IMR-90 (cell line): ENCODE data around the gene ADGRA3. TPM values are rescaled to one million over a fixed set of nuclear protein-coding genes. Genes with fewer than 3 reads are reported as not detected.
A peak's percentile ranks its signal among the peaks of the same experiment; 100 is the strongest.

Experiments used
- ATAC-seq: fragments of 200-7000 bp; cut with Tn5 transposase; 2 replicates; pipeline ENCODE4 v1.9.1; 2020; ENCODE audit warnings: low read depth, mild to moderate bottlenecking, moderate library complexity
- Bru-seq: library from RNA; stranded (reverse); fragments of 400-500 nt; gene quantifications from one replicate; lab custom pipeline; 2021; lab: Mats Ljungman, UMichigan
- BruChase-seq, 2 experiments: library from RNA; stranded (reverse); fragments of 400-500 nt; gene quantifications; one replicate each; lab custom pipeline; 2021; lab: Mats Ljungman, UMichigan
- BruUV-seq: library from RNA; stranded (reverse); fragments of 400-500 nt; replicated peaks from 2 replicates; lab custom pipeline; 2021; lab: Mats Ljungman, UMichigan
- CTCF ChIA-PET: fragments of 300-600 bp; formaldehyde crosslinking; extraction: SDS; loops from one replicate; lab custom pipeline; 2021; ENCODE audit warnings: antibody characterized with exemption; lab: Yijun Ruan, JAX
- POLR2A ChIA-PET: fragments of 300-600 bp; sonication (Branson Sonifier 250); formaldehyde crosslinking; loops from one replicate; lab custom pipeline; 2022; ENCODE audit warnings: antibody characterized with exemption; ENCODE audit not compliant: unreplicated experiment; lab: Charles Lee
- DNase-seq: peaks from one replicate; pipeline ENCODE4 v3.0.0; 2013
- H2AFZ ChIP-seq: replicated peaks from 2 replicates; pipeline ENCODE3; 2013; ENCODE audit warnings: low read length, mild to moderate bottlenecking; ENCODE audit not compliant: poor library complexity
- H2AK5ac ChIP-seq: 2 replicates; pipeline ENCODE4 v1.6.1; 2013; ENCODE audit warnings: low read depth, low read length, inconsistent platforms
- H2AK9ac ChIP-seq: replicated peaks from 2 replicates; pipeline ENCODE3; 2013; ENCODE audit warnings: mild to moderate bottlenecking, low read depth, low read length, moderate library complexity; ENCODE audit not compliant: poor library complexity
- H2BK120ac ChIP-seq: 2 replicates; pipeline ENCODE4 v1.6.1; 2013; ENCODE audit warnings: low read depth, low read length, inconsistent platforms
- H2BK15ac ChIP-seq: 3 replicates; pipeline ENCODE4 v1.6.1; 2013; ENCODE audit warnings: low read depth, low read length, inconsistent platforms
- H2BK20ac ChIP-seq: 2 replicates; pipeline ENCODE4 v1.6.1; 2013; ENCODE audit warnings: low read depth, mild to moderate bottlenecking, inconsistent platforms, low read length, moderate library complexity
- H2BK5ac ChIP-seq: 2 replicates; pipeline ENCODE4 v1.6.1; 2013; ENCODE audit warnings: mild to moderate bottlenecking, low read depth, low read length, inconsistent platforms; ENCODE audit not compliant: poor library complexity, severe bottlenecking
- H3K14ac ChIP-seq: replicated peaks from 2 replicates; pipeline ENCODE4 v1.6.1; 2013; ENCODE audit warnings: low read depth, low read length, inconsistent platforms
- H3K18ac ChIP-seq: 2 replicates; pipeline ENCODE4 v1.6.1; 2013; ENCODE audit warnings: low read depth, low read length, control low read depth
- H3K23ac ChIP-seq: 2 replicates; pipeline ENCODE4 v1.6.1; 2013; ENCODE audit warnings: low read depth, low read length, inconsistent platforms
- H3K27ac ChIP-seq: 2 replicates; pipeline ENCODE4 v1.5.1; 2013; ENCODE audit warnings: mild to moderate bottlenecking, control low read depth, low read length; ENCODE audit not compliant: insufficient read depth
- H3K27me3 ChIP-seq: 2 replicates; pipeline ENCODE4 v1.6.1; 2013; ENCODE audit warnings: low read length; ENCODE audit not compliant: control insufficient read depth, insufficient read depth
- H3K36me3 ChIP-seq: 2 replicates; pipeline ENCODE4 v1.6.1; 2013; ENCODE audit warnings: low read length, mixed read lengths; ENCODE audit not compliant: control insufficient read depth, insufficient read depth
- H3K4ac ChIP-seq: 2 replicates; pipeline ENCODE4 v1.6.1; 2013; ENCODE audit warnings: low read depth, low read length, inconsistent platforms
- H3K4me1 ChIP-seq: 2 replicates; pipeline ENCODE4 v1.6.1; 2013; ENCODE audit warnings: low read length, mixed read lengths; ENCODE audit not compliant: control insufficient read depth, insufficient read depth
- H3K4me2 ChIP-seq: 2 replicates; pipeline ENCODE4 v1.6.1; 2013; ENCODE audit warnings: low read depth, mild to moderate bottlenecking, control low read depth, low read length, moderate library complexity
- H3K4me3 ChIP-seq: 2 replicates; pipeline ENCODE4 v1.5.1; 2013; ENCODE audit warnings: low read depth, mild to moderate bottlenecking, control low read depth, low read length, moderate library complexity; ENCODE audit not compliant: insufficient read depth
- H3K56ac ChIP-seq: 2 replicates; pipeline ENCODE4 v1.6.1; 2013; ENCODE audit warnings: low read length, inconsistent platforms; ENCODE audit not compliant: insufficient read depth; ENCODE audit errors: extremely low read depth
- H3K79me1 ChIP-seq, 2 experiments: 2 replicates each; pipeline ENCODE4 v1.6.1; 2013; ENCODE audit warnings: low read length in 2 of 2, inconsistent platforms in 1 of 2, low read depth in 1 of 2
- H3K9ac ChIP-seq: 2 replicates; pipeline ENCODE4 v1.6.1; 2013; ENCODE audit warnings: low read depth, low read length, control low read depth
- H3K9me1 ChIP-seq: 2 replicates; pipeline ENCODE4 v1.6.1; 2013; ENCODE audit warnings: low read length, inconsistent platforms; ENCODE audit not compliant: insufficient read depth
- H3K9me3 ChIP-seq: 2 replicates; pipeline ENCODE4 v1.6.1; 2013; ENCODE audit warnings: low read length; ENCODE audit not compliant: control insufficient read depth, insufficient read depth
- H4K20me1 ChIP-seq: 2 replicates; pipeline ENCODE4 v1.6.1; 2013; ENCODE audit warnings: low read length, inconsistent platforms; ENCODE audit not compliant: insufficient read depth
- H4K5ac ChIP-seq: 2 replicates; pipeline ENCODE4 v1.6.1; 2013; ENCODE audit warnings: mild to moderate bottlenecking, low read depth, low read length, control low read depth
- H4K8ac ChIP-seq, 2 experiments: 2 replicates each; pipeline ENCODE4 v1.6.1; 2013; ENCODE audit warnings: low read depth in 2 of 2, low read length in 2 of 2, control low read depth in 1 of 2, inconsistent platforms in 1 of 2
- H4K91ac ChIP-seq: 2 replicates; pipeline ENCODE4 v1.6.1; 2013; ENCODE audit warnings: low read depth, low read length, inconsistent platforms; ENCODE audit not compliant: insufficient read depth
- BHLHE40 ChIP-seq: fragments of 150-350 bp; IDR thresholded peaks from 2 replicates; pipeline ENCODE4 v1.6.1; 2016; ENCODE audit warnings: mild to moderate bottlenecking, low read depth, low read length
- CEBPB ChIP-seq: IDR thresholded peaks from 2 replicates; pipeline ENCODE4 v1.6.1; 2012; ENCODE audit warnings: low read depth, low read length, improper control_type of control experiment
- CTCF ChIP-seq: conservative IDR thresholded peaks from 2 replicates; pipeline ENCODE4 v1.5.1; 2012; ENCODE audit warnings: mild to moderate bottlenecking, low read depth, low read length, improper control_type of control experiment
- ELK1 ChIP-seq: fragments of 150-350 bp; IDR thresholded peaks from 2 replicates; pipeline ENCODE4 v1.6.1; 2016; ENCODE audit warnings: low read depth, mild to moderate bottlenecking, low read length, moderate library complexity, borderline replicate concordance
- FOS ChIP-seq: fragments of 150-350 bp; IDR thresholded peaks from 2 replicates; pipeline ENCODE4 v1.6.1; 2016; ENCODE audit warnings: low read depth, low read length
- MAFK ChIP-seq: IDR thresholded peaks from 2 replicates; pipeline ENCODE4 v1.6.1; 2012; ENCODE audit warnings: low read depth, low read length, improper control_type of control experiment
- MAZ ChIP-seq: IDR thresholded peaks from 2 replicates; pipeline ENCODE4 v1.6.1; 2012; ENCODE audit warnings: low read depth, mild to moderate bottlenecking, low read length, improper control_type of control experiment, moderate library complexity, borderline replicate concordance
- MXI1 ChIP-seq: IDR thresholded peaks from 2 replicates; pipeline ENCODE4 v1.6.1; 2012; ENCODE audit warnings: low read depth, mild to moderate bottlenecking, low read length, moderate library complexity, borderline replicate concordance
- NFE2L2 ChIP-seq: fragments of 150-350 bp; IDR thresholded peaks from 2 replicates; pipeline ENCODE4 v1.6.1; 2016; ENCODE audit warnings: low read depth, mild to moderate bottlenecking, low read length
- POLR2A ChIP-seq: IDR thresholded peaks from 2 replicates; pipeline ENCODE4 v1.6.1; 2012; ENCODE audit warnings: mild to moderate bottlenecking, low read depth, low read length
- RAD21 ChIP-seq: IDR thresholded peaks from 2 replicates; pipeline ENCODE4 v1.6.1; 2012; ENCODE audit warnings: low read length, improper control_type of control experiment
- RFX5 ChIP-seq: IDR thresholded peaks from 2 replicates; pipeline ENCODE4 v1.8.0; 2012; ENCODE audit warnings: low read depth, mild to moderate bottlenecking, low read length, moderate library complexity
- SMC3 ChIP-seq: fragments of 150-350 bp; IDR thresholded peaks from 2 replicates; pipeline ENCODE4 v1.6.1; 2016; ENCODE audit warnings: low read depth, mild to moderate bottlenecking, antibody characterized with exemption, low read length, moderate library complexity
- WGBS, 2 experiments: methylation state at CpG; one replicate each; pipeline versions ENCODE4 v1.1.5 to v1.1.7; 2013; ENCODE audit warnings: missing lambda C conversion rate in 2 of 2; ENCODE audit not compliant: insufficient read length in 1 of 2; ENCODE audit errors: extremely low coverage in 2 of 2; 5-methylcytosine and 5-hydroxymethylcytosine counted together
- dilution Hi-C: fragments of 300-500 bp; cut with HindIII; formaldehyde crosslinking; loops from one replicate; pipeline ENCODE4 v1.14.3; 2018; ENCODE audit warnings: low sequenced_read_pairs; ENCODE audit not compliant: unreplicated experiment
- in situ Hi-C: fragments of 300-500 bp; cut with MboI; formaldehyde crosslinking; loops from 3 replicates; pipeline ENCODE4 v1.14.3; 2019; ENCODE audit warnings: low sequenced_read_pairs, inconsistent platforms, mixed read lengths
- intact Hi-C: fragments of 100-400 bp; cut with micrococcal nuclease; formaldehyde crosslinking; loops from 2 replicates; pipeline ENCODE4 v1.10.0; 2022
- long read RNA-seq: library from polyadenylated mRNA; unstranded; transcript quantifications from one replicate; pipeline ENCODE4 v2.0.0, GENCODE V29; 2021; ENCODE audit not compliant: unreplicated experiment
- polyA plus RNA-seq, 3 experiments: library from polyadenylated mRNA; depleted of rRNA; stranded (reverse); fragments of >200 nt; gene quantifications; 2 replicates each; pipeline ENCODE4 v1.2.3, GENCODE V29; 2012; ENCODE audit warnings: low replicate concordance in 1 of 3
- total RNA-seq: library from RNA; depleted of rRNA; stranded (reverse); fragments of >200 nt; gene quantifications from 2 replicates; pipeline ENCODE4 v1.2.3, GENCODE V29; 2012; rRNA removed

Gene ADGRA3
- 28.0 and 30.3 TPM in 2 replicates for total RNA-seq
- polyA plus RNA-seq (2012; rRNA removed): 17.1 and 20.1 TPM in 2 replicates
- polyA plus RNA-seq (2012; cell fraction: cytosol; rRNA removed): 5.5 and 14.0 TPM in 2 replicates
- polyA plus RNA-seq (2012; cell fraction: nucleus; rRNA removed; ENCODE audit: low replicate concordance): 8.6 and 50.7 TPM in 2 replicates
- percentile 74 among the genes with signal in this experiment for Bru-seq, nascent RNA
- BruChase-seq, experiment 1, labeled RNA remaining after a 6-hour chase: percentile 66 among the genes with signal in this experiment
- BruChase-seq, experiment 2, labeled RNA remaining after a 2-hour chase: percentile 75 among the genes with signal in this experiment
- long read RNA-seq, full-length matches to known transcripts: 54 of 69 reads
- long read RNA-seq, partial matches to known transcripts: 4 of 69 reads
- long read RNA-seq, other reads (novel, unspliced or antisense): 11 of 69 reads

- peak within 1 kb of the TSS; percentile 82 for H2AK9ac ChIP-seq
- H3K56ac ChIP-seq: peak within 1 kb of the TSS; percentile 43; the same call in 1 of the 2 replicates
- peak within 1 kb of the TSS; percentile 75 for H2BK120ac ChIP-seq
- H2AFZ ChIP-seq: peak within 1 kb of the TSS; percentile 96
- peak within 1 kb of the TSS; percentile 56 for H3K4me3 ChIP-seq
- in situ Hi-C loops (no loop called here), dilution Hi-C loops (no loop called here), intact Hi-C loops (loop anchor here (2.0 to 10.0 kb wide), 5 partner anchors 33 to 729 kb away; no protein-coding TSS in a partner anchor)
- peak within 1 kb of the TSS; percentile 98 for H3K4me2 ChIP-seq
- CTCF ChIA-PET: interaction anchor here (0.7 kb wide), 1 partner anchor 38 kb away, joined by 4 read pairs; no protein-coding TSS in a partner anchor
- no peaks in the 10 kb centered on the region for H3K9me3 ChIP-seq
- peak within 1 kb of the TSS; percentile 52 for H3K4ac ChIP-seq
- BruUV-seq: no TSS peak
- peak within 1 kb of the TSS; percentile 52 to 86 for H4K8ac ChIP-seq
- H3K27me3 ChIP-seq: no peaks in the 10 kb centered on the region
- no peak within 1 kb of the TSS for H4K5ac ChIP-seq
- peak within 1 kb of the TSS; percentile 58 for H3K27ac ChIP-seq
- peak within 1 kb of the TSS; percentile 63 for H3K9ac ChIP-seq
- peaks cover 20% of the 10 kb centered on the region; the same call in 1 of the 2 replicates for H4K20me1 ChIP-seq
- POLR2A ChIA-PET: no interaction called here
- H3K9me1 ChIP-seq: 0 out of 2 replicates have a peak, but pooled peaks cover 2% of the 10 kb centered on the region
- H3K14ac ChIP-seq: peak within 1 kb of the TSS; percentile 77
- DNase-seq (peak; percentile 51), ATAC-seq (peak; percentile 89)
- peak within 1 kb of the TSS; percentile 91 for H3K23ac ChIP-seq
- peak within 1 kb of the TSS; percentile 70 for H4K91ac ChIP-seq
- H2BK20ac ChIP-seq: 0 out of 2 replicates have a peak within 1 kb of the TSS, but pooled peaks have one; percentile 25
- H3K18ac ChIP-seq: peak within 1 kb of the TSS; percentile 6; the same call in 1 of the 2 replicates
- H2BK15ac ChIP-seq: peak within 1 kb of the TSS; percentile 72; the same call in 2 of the 3 replicates
- WGBS, 2 experiments: 0% methylated on average over 27 of the region's 74 CpGs; no CpG with 5 or more reads in 1 of the 2 experiments
- peak within 1 kb of the TSS; percentile 41 for H2BK5ac ChIP-seq
- H3K79me1 ChIP-seq: peaks cover 4 to 33% of the 10 kb centered on the region in 2 experiments; a peak in 3 of 4 replicates
- no peak within 1 kb of the TSS; the same call in 1 of the 2 replicates for H2AK5ac ChIP-seq
- no peaks in the 10 kb centered on the region for H3K36me3 ChIP-seq
- H3K4me1 ChIP-seq: peaks cover 7% of the 10 kb centered on the region
- no peak for TF ChIP-seq FOS
- 0 out of 2 replicates have a peak, but pooled peaks have one; percentile 33 for TF ChIP-seq MAZ
- no peak for TF ChIP-seq BHLHE40
- no peak for TF ChIP-seq NFE2L2
- no peak for TF ChIP-seq MAFK
- no peak for TF ChIP-seq ELK1
- TF ChIP-seq RFX5: no peak
- no peak for TF ChIP-seq CTCF
- TF ChIP-seq SMC3: no peak
- TF ChIP-seq CEBPB: no peak
- TF ChIP-seq RAD21: no peak; the same call in 1 of the 2 replicates
- TF ChIP-seq POLR2A: peak; percentile 18
- TF ChIP-seq MXI1: no peak; the same call in 1 of the 2 replicates
Observed at GRCh38 chr4:22515888-22516541, at the start of gene ADGRA3. Gene ADGRA3 (minus strand): TSS chr4:22516066. CDS start chr4:22515784, 282 bp downstream.
